ENCODE data around the gene SORBS2.
"Not testable (repeated sequence)": the region's sequence is repeated elsewhere in the genome, so short reads cannot be mapped to it uniquely, and the experiment has no call there.

SORBS2 gene

DNA sequence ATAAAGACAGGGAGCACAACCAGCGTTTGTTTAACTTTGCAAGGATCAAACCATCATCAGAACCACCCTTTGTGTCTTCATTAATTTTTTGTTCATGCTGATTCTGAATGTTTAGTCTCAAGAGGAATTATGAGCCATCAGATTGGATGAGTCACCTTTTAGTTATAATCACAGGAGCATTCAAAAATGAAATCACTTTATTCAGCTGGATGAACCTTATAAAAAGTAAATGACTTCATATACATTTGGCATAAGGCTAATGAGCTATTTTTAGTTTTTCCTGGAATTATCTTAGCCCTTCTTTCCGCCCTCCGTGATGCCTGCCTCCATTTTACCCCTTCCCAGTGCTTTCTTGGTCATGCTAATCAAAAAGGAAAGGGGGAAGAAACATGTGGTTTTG, 103.6 kb downstream of the SORBS2 start:
- no peak for DNase-seq

DNA sequence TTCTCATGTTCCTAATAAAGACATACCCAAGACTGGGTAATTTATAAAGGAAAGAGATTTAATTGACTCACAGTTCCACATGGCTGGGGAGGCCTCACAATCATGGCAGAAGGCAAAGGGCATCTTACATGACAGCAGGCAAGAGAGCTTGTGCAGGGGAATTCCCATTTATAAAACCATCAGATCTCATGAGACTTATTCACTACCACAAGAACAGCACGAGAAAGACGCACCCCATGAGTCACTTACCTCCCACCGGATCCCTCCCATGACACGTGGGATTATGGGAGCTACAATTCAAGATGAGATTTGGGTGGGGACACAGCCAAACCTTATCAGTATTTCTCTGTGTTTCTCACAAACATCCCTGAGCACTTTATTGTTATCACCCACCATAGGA, 104.4 kb downstream of the SORBS2 start:
- DNase-seq, result not testable (repeated sequence)

DNA sequence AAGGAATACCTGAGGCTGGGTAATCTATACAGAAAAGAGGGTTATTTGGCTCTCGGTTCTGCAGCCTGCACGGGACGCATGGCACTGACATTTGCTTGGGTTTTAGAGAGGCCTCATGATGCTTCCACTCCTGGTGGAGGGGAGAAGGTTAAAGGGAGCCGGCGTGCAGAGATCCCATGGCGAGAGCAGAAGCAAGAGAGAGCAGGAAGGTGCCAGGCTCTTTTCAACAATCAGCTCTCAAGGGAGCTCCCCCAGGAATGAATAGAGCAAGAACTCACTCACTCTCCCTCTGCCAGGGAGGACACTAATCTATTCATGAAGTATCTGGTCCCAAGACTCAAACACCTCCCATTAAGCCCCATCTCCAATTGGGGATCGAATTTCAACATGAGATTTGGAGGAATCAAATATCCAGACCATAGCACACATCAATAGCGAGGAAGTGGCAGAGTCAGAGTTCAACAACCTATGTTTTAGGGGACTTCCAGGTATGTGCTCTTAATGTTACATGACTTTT, 109.8 kb downstream of the SORBS2 start:
- no peak for DNase-seq

DNA sequence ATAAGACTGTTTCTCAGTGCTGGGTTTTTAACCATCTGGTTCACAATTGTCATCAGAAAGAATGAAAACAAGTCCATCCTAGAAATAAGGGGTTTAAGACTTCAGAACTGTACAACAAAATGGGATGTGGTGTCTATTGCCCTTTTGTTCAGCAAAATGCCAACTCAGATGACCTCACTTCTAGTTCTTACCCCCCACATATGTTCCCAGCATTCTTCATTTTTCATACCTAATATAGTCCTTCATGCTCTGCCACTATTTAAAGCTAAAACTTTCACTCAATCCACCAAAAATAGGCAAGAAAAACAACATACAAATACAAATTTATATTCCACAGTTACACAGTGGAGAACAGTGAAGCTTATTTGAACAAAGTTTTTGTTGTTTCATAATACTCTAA, 111.4 kb downstream of the SORBS2 start:
- DNase-seq, result no peak

DNA sequence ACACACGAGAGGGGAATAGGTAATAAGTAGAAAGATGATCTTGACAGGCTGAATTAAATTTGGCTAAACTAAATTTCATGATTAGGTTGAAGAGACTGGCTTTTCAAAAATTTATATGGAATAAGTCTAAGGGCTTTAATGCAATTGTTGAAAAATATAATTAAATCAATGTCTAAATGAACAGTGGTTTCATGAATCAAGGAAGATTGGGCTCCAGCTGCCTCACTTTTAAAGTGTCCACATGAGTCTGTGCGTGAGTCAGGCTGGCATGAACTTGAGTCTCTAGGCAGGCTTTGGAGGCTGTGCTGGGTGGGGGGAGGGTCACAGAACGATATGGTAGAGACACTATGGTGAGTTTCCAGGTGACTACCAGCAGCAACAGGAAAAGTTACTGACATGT, 111.9 kb downstream of the SORBS2 start:
- DNase-seq, result no peak

DNA sequence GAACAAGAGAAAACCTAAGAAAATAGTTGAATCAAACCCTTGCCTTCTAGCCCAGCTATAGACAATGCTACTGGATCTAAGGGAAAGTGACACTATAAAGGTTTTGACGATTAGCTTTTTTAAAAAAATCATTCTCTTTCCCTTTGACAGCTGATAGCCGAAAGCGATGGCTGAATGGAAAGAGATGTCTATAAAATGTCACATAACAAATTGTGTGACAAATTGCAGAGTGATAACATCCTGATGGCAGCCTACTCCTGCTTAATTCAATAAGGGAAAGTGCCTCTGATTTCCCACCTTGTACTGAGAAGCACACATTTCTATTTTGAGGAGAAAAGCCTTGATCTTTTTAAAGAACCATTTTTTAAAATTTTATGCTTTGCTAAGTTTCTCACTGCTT, 114.5 kb downstream of the SORBS2 start:
- DNase-seq, result no peak

DNA sequence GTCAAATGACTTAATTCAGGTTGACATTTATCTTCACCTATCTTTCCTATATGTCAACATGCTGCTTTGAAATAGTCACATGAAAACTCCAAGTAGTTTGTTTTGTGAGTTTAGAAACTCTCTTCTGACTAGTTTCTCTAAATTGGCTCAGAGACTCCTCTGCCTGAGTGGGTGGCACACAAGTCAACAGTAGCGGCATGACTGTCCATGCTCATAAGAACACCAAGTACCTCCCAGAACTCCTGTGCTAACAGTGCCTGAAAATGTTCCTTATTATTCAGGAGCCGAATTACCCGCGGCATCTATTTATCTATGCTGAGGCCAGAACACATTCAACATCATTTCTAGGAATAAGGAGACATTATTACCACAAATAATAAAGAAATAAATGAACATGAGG, 116.3 kb downstream of the SORBS2 start:
- DNase-seq, result no peak

DNA sequence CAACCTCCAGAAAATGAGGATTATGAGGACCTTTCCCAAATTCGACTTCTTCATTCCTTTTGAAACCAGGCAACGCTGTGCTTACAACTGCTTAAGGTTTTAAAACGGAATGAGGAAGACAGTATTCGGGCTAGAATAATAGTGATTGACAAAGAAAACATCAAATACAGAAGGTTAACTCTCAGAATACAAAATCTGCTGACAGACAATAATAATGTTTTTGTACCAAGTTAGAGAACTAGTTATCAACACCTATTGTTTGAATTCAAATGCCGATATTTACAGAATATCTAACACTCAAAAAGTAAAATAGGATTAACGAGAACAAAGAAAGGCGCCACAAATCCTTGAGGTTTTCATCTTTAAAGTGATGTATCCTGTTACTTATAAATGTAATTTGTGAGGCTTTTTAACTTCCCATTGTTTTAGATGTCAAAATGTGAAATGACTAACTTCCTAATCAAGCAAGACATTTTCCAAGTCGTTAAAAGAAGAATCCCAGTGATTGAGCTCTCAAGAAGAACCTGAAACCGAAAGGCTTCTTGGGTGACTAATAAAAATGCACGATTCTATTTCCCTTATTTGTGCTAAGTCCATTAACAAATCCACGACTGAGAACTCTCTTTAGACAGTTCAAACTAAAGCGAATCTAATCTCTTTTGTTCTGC, 118.3 kb downstream of the SORBS2 start:
- no peak for DNase-seq

DNA sequence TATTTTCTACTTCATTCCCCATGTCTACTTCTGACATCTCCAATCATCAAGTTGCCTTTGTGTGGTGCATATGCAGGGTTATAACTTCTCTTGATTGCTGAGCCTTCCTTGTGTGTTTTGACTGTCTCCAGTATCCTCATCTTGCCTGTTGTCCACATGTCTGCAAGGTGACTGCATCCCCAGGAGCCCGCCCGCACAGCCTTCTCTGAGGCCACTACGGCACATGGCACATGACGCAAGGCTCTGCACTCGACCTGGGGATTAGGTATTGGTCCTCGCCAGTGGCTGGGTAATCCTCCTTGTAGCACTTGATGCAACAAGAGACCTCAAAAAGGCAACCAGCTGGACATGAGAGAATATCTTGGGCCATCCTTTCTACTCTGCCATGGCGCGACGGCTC, 122.6 kb downstream of the SORBS2 start:
- no peak for DNase-seq

DNA sequence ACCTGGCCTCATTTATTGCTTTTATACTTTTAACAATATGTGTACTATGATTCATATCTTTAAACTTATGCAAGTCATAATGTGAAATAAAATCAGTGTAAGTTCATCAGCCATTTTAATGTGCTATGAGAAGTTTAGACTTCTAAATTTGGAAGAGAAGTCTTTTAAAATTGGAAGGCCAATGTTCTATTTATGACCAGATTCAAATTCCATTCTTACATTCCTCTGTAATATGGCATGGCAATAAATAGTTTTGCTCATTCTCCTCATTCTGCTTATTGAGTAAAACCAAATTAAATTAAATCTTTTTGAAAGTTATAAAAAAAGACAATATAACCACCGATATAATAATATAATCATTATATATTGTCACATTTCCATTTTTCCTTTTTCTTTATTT, 126.2 kb downstream of the SORBS2 start:
- DNase-seq, result no peak

DNA sequence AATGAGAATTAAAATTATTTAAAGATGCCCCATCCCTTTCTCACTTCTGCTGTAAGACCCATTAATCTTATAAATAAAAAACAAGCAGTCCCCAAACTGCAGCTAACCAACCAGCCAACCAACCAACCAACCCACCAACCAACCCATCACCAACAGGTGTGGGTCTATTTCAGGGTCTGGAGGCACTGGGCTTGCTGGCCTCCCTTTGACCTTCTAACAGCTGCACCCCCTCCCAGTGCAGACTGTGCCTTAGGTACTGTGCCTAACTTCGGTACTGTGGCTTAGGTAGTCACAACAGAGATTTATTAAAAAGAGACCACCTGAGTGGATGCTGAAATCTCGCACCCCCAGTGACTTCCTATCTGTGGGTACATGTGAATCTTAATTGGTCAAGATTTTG, 128.1 kb downstream of the SORBS2 start:
- no peak for DNase-seq

DNA sequence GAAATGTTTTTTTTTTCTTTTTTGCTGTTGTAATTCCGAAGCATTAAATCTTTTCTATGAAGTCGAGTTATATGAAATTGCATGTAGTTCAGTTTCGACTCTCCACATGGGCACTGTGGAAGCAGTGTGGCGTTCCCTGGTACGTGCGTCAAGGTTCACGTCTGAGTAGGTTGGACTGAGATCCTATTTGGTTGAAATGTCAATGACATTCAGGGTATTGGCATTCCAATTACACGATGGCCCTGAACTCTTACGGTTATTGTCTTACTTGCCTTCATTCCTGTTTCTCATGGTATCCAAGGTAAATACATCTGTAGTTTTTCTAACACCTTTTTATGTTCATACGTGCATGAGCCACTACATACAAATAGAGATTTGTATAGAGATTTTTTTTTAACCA, 128.8 kb downstream of the SORBS2 start:
- DNase-seq, result no peak

DNA sequence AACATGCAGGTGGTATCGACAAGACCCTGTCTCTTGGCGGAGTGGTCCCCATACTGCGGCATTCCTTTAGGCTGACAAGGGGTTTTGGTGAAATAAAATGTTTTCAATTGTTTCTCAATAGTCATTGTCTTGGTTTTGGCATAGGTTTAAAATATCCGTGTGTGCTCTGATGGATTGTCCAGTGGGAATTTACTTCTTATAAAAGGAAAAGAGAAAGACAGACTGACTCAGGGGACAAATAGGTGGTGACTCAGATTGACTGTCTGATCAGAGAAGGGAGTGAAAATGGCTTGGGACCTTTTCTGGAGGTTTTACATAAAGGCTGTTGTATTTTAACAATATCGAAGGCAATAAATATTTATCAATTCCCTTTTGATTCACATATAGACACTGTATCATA, 129.8 kb downstream of the SORBS2 start:
- DNase-seq, result no peak

DNA sequence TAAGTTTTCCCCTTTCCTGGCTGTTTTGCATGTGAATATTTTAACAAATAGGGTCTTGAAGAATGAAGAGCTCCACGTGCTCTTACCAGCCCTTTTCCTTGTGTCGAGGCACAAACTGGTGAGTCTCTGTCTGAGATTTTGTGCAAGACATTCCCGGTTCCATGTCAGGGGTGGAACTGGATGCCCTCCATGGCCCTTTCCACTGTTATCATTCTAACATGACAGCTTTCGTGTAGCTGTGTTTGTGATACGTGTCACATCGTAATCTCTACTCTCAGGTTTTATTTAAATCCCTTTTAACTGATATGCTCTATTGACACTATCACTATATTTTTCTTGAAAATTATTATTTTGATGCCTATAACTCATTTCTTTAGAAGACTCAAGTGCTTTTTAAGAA, 130.4 kb downstream of the SORBS2 start:
- no peak for DNase-seq

DNA sequence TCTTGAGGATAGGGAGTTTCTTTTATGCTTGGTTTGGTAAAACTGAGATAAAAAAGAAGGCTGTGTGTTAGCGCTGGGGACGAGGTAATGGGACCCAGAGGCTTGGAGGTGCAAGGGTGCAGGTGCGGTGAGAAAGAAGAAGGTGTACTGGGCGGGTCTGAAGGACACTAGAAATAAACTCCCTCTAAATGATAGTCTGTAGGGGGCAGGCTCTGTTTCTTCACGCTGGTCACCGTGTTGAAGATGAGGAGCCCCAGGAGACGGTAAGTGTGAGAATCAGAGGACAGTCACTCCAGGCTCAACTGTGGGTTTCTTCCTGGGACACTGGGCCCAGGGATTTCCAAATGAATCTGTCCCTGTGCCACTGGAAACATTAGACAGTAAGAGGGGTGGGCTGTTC, 131.4 kb downstream of the SORBS2 start:
- DNase-seq, result no peak

DNA sequence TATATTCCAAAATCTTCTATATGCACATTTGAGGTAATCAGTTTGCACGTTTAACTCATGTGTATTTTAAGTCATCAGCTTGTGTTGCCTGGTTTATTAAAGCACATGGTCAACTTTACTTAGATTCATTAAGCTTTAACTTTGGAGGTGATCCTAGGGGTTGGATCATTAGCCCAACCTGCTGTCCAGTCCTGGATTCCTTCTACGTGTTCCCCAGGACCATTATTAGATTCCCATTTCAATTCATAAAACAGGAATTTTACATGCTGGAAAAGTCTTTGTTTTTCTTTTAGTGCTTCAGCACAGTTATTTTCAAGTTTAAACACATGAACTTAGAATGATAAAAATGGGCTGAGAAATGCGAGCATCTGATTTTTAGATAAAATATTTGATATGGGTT, 132.5 kb downstream of the SORBS2 start:
- no peak for DNase-seq

DNA sequence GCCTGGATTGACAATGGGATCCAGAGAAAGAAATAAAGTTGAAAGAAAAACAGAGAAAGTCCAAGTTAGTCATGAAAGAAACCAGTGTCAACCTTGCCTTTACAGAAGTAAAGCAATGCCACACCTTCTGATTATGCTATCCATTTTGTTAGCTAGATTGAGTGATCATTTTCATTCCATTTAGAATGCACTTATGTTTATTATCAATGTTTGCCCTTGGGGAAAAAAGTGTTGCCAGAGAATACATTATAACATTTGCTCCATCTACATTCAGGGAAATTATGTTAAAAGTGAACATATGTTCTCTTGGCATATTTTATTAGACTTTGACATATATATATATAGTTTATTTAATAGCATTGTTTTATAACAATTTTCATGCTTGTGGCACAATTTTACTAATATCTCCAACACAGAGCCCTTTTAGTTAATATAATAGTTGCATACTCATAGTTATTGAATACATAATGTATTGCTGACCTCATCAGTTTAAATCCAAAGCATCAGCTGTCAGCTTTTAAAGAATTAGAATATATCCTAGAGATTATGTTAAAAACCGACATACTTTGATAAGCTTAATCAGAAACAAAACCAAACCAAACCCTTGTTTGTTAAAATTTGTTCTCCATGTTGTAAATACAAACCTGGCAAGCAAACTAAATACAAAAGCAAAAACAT, 134.2 kb downstream of the SORBS2 start:
- DNase-seq, result no peak

DNA sequence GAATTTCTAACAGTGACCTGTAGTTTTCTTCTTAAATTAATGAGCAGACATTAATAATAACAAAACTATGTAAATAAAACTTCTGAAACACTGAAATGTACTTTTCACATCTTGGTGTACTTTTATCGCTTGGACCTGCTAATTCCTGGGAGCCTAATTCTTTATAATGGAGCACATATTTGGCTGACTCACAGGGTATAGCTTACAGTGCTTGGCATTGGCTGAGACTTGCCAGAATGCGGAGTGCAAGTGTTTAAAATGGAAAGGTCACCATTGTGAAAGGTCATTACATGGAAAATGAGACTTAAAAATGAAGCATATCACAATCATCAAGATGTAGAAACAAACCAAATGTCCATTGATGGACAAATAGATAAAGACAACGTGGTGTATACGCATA, 139.4 kb downstream of the SORBS2 start:
- DNase-seq, result no peak

DNA sequence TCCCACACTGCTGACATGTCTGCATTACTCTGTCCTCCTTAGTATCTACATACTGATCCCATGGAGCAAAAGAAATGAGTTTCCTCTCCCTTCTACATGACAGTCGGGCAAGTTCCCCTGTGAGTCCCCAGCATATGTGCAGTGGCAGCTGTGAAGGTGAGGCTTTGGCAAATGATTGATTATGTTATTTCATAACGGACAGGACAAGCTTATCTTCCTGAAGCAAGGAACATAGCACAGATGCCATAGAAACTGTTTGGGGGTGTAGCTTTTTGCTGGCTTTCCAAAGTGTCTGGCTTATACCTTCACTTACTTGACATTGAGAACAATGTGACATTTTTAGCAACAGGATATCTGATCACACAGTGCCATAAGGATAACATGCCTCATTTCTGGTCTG, 139.8 kb downstream of the SORBS2 start:
- DNase-seq, result no peak

DNA sequence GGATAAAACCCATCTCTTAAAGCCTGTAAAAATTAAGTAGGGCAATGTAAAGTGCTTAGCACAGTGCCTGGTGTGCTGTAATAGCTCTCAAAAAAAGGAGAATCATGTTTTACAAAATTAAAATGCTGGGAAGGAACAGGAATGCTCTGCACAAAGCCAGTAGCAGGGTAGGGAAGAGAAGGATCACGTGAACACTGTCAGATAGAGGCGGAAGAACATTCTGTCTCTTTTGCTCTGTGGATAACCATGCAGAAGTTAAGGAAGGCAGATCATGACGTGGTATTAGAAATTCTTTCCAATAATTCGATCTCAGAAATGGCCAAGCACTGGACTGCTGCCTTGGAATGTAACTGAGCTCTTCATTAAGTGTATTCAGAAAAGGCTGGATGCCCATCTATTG, 140.5 kb downstream of the SORBS2 start:
- DNase-seq, result no peak

DNA sequence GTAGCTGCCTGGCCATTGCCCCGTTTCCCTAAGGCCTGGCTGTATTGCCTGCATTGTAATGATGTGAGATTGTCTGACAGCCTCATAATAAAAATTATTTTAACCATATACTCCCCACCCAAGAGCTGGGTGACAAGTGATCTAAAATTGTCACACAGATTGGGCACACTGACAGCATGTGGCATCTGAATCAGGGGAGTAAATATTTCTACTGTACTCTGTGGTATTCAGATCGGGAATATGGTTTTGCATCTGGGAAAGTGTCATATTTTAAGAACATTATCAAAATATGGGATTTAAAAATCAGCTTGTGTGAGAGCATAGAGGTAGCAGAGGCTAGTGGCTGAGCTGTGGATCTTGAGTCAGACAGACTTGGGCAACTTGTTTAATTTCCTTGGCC, 140.9 kb downstream of the SORBS2 start:
- no peak for DNase-seq

DNA sequence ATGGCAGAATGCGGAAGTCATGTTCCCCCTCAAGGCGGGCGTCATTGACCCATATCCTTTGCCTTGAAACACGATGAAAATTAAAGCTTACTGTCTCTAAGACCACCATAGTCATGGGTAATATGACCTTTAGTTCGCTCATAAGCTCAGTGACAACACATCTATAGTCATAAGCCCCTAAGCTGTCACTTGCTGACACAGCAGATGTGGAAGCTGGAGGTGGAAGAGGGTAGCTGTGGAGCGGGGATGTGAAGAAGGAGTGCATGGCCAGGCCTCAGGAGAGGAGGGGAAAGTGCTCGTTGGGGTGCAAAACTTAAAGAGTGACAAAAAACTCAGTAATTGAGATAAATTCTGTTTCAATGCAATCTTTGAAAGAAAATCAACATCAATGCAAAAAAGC, 142.7 kb downstream of the SORBS2 start:
- DNase-seq, result no peak

DNA sequence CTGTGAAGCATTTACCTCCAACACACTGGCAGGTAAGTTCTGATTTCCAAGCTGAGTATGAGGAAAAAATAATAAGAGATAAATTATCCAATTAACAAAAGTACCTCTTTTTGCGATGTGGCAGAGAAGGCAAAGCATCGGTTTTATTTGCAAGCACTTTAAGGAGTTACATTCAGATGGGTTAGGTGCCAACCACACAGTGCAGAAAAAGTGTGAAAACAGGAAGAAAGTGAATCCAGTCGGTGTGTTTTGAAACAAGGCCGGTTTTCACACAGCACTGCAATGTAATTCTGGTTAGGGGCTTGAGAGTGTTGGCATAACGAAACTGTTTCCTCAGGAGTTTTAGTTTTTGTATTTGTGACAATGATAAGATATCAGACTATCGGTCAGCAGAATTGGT, 145.8 kb downstream of the SORBS2 start:
- DNase-seq, result no peak

DNA sequence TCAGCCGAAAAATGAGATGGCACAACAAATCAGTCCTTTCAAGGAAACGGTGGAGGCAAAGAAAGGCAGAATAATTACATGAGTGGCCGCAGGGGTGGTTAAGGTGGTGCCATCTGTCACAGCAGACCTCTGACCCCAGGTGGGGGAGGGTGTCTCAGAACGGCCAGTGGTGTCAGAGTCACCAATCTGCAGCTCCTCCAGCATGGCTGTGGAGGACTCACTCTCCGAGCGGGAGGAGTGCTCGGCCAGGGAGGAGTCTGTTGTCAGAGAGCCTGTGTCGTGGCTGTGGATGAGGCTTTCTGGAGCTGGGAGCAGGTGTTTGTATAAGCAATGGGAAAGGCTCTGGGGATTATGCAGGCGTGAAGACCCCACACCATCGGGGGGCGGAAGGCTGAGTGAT, 146.3 kb downstream of the SORBS2 start:
- no peak for DNase-seq

DNA sequence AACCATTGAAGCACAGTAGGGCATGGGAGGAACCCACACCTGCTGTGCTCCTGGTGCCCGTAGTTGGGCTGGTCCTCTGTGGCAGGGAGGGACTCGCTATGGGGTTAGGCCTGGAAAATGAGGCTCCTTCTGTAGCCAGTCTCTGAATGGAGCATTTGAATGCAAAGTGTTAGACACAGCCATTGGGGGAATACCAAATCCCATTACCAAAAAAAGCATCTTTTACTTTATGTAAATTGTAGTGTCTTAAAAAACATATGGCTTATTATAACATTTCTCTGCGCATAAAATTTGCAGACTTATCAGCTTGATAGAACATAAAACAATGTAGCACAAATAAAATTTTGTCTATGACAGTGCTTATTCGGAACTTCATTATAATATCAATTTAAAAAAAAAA, 147.5 kb downstream of the SORBS2 start:
- no peak for DNase-seq
